Liver (tissue), 9 donors: Measurements from ENCODE around the gene PHC2. TPM values are rescaled to one million over a fixed set of nuclear protein-coding genes. Genes with fewer than 3 reads are reported as not detected.

ENCODE experiments used
- DNase-seq: peaks from one replicate; pipeline ENCODE4 v3.0.0-alpha.2; 2017; ENCODE audit warnings: low spot score
- H3K27ac ChIP-seq, 2 donors: one replicate each; pipeline ENCODE4 v1.7.0; 2013; ENCODE audit warnings: inconsistent platforms in 2 of 2, low read length in 2 of 2, control low read depth in 1 of 2, low read depth in 1 of 2, mild to moderate bottlenecking in 1 of 2
- H3K27me3 ChIP-seq, 4 donors: one replicate each; pipeline versions ENCODE4 v1.6.1 to v1.7.0; 2013; ENCODE audit warnings: low read length in 3 of 4, inconsistent platforms in 1 of 4, mild to moderate bottlenecking in 1 of 4, moderate library complexity in 1 of 4; ENCODE audit not compliant: control insufficient read depth in 4 of 4, insufficient read depth in 4 of 4
- H3K36me3 ChIP-seq, 4 donors: one replicate each; pipeline versions ENCODE4 v1.6.1 to v1.7.0; 2013; ENCODE audit warnings: low read length in 3 of 4, mild to moderate bottlenecking in 3 of 4, low read depth in 1 of 4, moderate library complexity in 1 of 4; ENCODE audit not compliant: control insufficient read depth in 4 of 4, insufficient read depth in 3 of 4
- H3K4me1 ChIP-seq, 4 donors: one replicate each; pipeline versions ENCODE4 v1.6.1 to v1.7.0; 2013; ENCODE audit warnings: low read length in 3 of 4, mild to moderate bottlenecking in 3 of 4, moderate library complexity in 1 of 4; ENCODE audit not compliant: control insufficient read depth in 4 of 4, insufficient read depth in 4 of 4
- H3K4me3 ChIP-seq, 3 donors: one replicate each; pipeline versions ENCODE4 v1.6.1 to v1.7.0; 2013; ENCODE audit warnings: low read length in 3 of 3, control low read depth in 1 of 3, low read depth in 1 of 3, mild to moderate bottlenecking in 1 of 3
- H3K9ac ChIP-seq, 2 donors: one replicate each; pipeline ENCODE4 v1.7.0; 2013; ENCODE audit warnings: low read length in 2 of 2, mild to moderate bottlenecking in 2 of 2, moderate library complexity in 2 of 2, control low read depth in 1 of 2, low read depth in 1 of 2
- H3K9me3 ChIP-seq, 4 donors: one replicate each; pipeline versions ENCODE4 v1.6.1 to v1.7.0; 2013; ENCODE audit warnings: low read length in 3 of 4; ENCODE audit not compliant: control insufficient read depth in 4 of 4
- EGR1 ChIP-seq, 2 donors: IDR thresholded peaks; 2 replicates each; pipeline ENCODE4 v1.6.1; 2016 to 2018; ENCODE audit warnings: antibody characterized with exemption in 2 of 2, low read depth in 2 of 2
- FOXA1 ChIP-seq: IDR thresholded peaks from 2 replicates; pipeline ENCODE4 v1.6.1; 2016; ENCODE audit warnings: antibody characterized with exemption
- FOXA2 ChIP-seq: IDR thresholded peaks from 2 replicates; pipeline ENCODE4 v1.6.1; 2016; ENCODE audit warnings: antibody characterized with exemption
- GABPA ChIP-seq, 2 donors: IDR thresholded peaks in 1 of 2; conservative IDR thresholded peaks in 1 of 2; 2 replicates each; pipeline ENCODE4 v1.6.1; 2016; ENCODE audit warnings: antibody characterized with exemption in 2 of 2, mild to moderate bottlenecking in 1 of 2, moderate library complexity in 1 of 2
- HNF4A ChIP-seq, 2 donors: conservative IDR thresholded peaks; 2 replicates each; pipeline ENCODE4 v1.6.1; 2016; ENCODE audit warnings: antibody characterized with exemption in 2 of 2, mild to moderate bottlenecking in 2 of 2
- HNF4G ChIP-seq: IDR thresholded peaks from 2 replicates; pipeline ENCODE4 v1.6.1; 2016; ENCODE audit warnings: antibody characterized with exemption
- JUND ChIP-seq, 2 donors: IDR thresholded peaks; 2 replicates each; pipeline ENCODE4 v1.6.1; 2016; ENCODE audit warnings: antibody characterized with exemption in 2 of 2
- NR2F2 ChIP-seq: IDR thresholded peaks from 2 replicates; pipeline ENCODE4 v1.6.1; 2016; ENCODE audit warnings: antibody characterized with exemption
- RAD21 ChIP-seq, 2 donors: IDR thresholded peaks; 2 replicates each; pipeline ENCODE4 v1.6.1; 2016; ENCODE audit warnings: antibody characterized with exemption in 2 of 2, mild to moderate bottlenecking in 2 of 2
- RXRA ChIP-seq, 2 donors: IDR thresholded peaks; 2 replicates each; pipeline ENCODE4 v1.6.1; 2017 to 2018; ENCODE audit warnings: antibody characterized with exemption in 2 of 2, mild to moderate bottlenecking in 1 of 2
- SP1 ChIP-seq: IDR thresholded peaks from 2 replicates; pipeline ENCODE4 v1.6.1; 2018; ENCODE audit warnings: antibody characterized with exemption, mild to moderate bottlenecking
- TAF1 ChIP-seq: conservative IDR thresholded peaks from 2 replicates; pipeline ENCODE4 v1.6.1; 2016; ENCODE audit warnings: antibody characterized with exemption, mild to moderate bottlenecking
- YY1 ChIP-seq: IDR thresholded peaks from 2 replicates; pipeline ENCODE4 v1.6.1; 2016; ENCODE audit warnings: antibody characterized with exemption, mild to moderate bottlenecking
- WGBS: extraction: QIAGEN DNeasy Blood & Tissue Kit; methylation state at CpG from one replicate; pipeline ENCODE4 v1.1.7; 2013; 5-methylcytosine and 5-hydroxymethylcytosine counted together
- polyA plus RNA-seq, 2 donors: library from polyadenylated mRNA; stranded (reverse) in 1 of 2; unstranded in 1 of 2; fragments of 200-250 nt in 1 of 2; fragments of >200 nt in 1 of 2; fragmentation: Nextera tagmentation in 1 of 2; extraction: Ambion mirVana in 1 of 2; gene quantifications; one replicate each; pipeline versions ENCODE4 v1.2.1 to v1.2.3, GENCODE V29; 2013 to 2015
- total RNA-seq, 2 donors: library from RNA; depleted of rRNA; stranded (reverse); fragments of >200 nt; gene quantifications; one replicate each; pipeline ENCODE4 v1.2.3, GENCODE V29; 2014
- TF ChIP-seq, protein P1 (sequence below): IDR thresholded peaks from 2 replicates; pipeline ENCODE4 v1.6.1; 2016; ENCODE audit warnings: antibody characterized with exemption
- TF ChIP-seq, protein P2 (sequence below): fragments of 150-350 bp; IDR thresholded peaks from 2 replicates; pipeline ENCODE4 v1.5.1; 2017; ENCODE audit warnings: improper control_type of control experiment, low read depth, low read length; ENCODE audit not compliant: missing input control
- TF ChIP-seq, protein P3 (sequence below): IDR thresholded peaks from 2 replicates; pipeline ENCODE4 v1.6.1; 2016; ENCODE audit warnings: antibody characterized with exemption
- TF ChIP-seq, protein P4 (sequence below): IDR thresholded peaks from 2 replicates; pipeline ENCODE4 v1.6.1; 2016; ENCODE audit warnings: antibody characterized with exemption, mild to moderate bottlenecking
- TF ChIP-seq, protein P5 (sequence below): IDR thresholded peaks from 2 replicates; pipeline ENCODE4 v1.6.1; 2016; ENCODE audit warnings: antibody characterized with exemption
- donor health status: healthy.
- donor health status: healthy.
- donor health status: healthy.
- donor health status: healthy.
- donor health status: healthy.

The PHC2 gene
- total and polyA plus RNA-seq, 4 donors, result 19.1 to 67.8 (median 44.7) TPM

DNA sequence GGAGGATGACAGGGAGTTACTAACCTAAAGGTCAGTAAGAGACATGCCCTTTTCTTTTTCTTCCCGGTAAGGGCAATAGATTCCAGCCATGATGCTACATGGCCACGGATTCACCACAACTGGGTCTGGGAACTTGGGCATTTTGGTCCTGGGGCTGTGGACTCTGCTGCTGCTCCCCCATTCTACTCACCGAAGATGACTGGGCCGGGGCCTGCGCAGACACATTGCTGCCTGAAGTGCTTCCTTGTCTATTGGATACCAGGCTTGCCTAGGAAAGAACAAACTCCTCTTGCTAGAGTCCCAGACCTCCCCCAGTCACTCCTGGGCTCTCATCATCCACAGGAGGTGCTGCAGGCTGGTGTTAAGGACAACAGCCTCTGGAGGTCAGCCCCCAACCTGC lies 60.1 kb downstream of the PHC2 start:
- Histone ChIP-seq H3K4me1 (peaks cover 0 to 4% (median 0%) of the 10 kb centered on the region in 4 donors), H3K4me3 (no peak overlapping the region), H3K27me3 (no peaks in the 10 kb centered on the region), H3K27ac (no peak overlapping the region), H3K9ac (no peak overlapping the region), H3K36me3 (peaks cover 0 to 8% (median 3%) of the 10 kb centered on the region in 4 donors), H3K9me3 (no peaks in the 10 kb centered on the region)
- no peak for DNase-seq
- 92% methylated on average over 5 of the region's 5 CpGs for WGBS
- TF ChIP-seq, protein P1, sequence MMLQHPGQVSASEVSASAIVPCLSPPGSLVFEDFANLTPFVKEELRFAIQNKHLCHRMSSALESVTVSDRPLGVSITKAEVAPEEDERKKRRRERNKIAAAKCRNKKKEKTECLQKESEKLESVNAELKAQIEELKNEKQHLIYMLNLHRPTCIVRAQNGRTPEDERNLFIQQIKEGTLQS, result no peak

DNA sequence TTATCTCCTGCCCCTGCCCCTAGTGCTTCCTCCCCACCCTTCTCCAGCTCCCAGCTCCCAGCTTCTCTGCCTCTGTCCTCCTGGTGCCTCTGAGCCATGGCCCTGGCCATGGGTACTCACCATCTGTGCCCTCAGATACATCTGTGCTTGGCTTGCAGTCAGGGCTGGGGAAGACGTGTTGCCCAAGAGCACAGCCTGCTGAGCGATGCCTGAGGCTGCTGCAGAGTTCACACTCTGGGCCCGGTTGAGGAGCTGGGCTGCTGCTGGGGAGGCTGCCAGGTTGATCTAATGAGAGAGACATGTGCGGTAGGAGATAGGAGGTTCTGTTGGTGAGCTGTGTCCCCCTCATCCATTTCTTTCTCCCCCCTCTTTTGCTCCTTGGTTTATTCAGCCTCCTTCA lies 60.6 kb downstream of the PHC2 start:
- TF ChIP-seq RXRA (IDR thresholded peaks at IDR 0.05), result no peak
- TF ChIP-seq, protein P1, result no peak
- 72% methylated on average over 4 of the region's 4 CpGs for WGBS
- DNase-seq, result no peak
- Histone ChIP-seq H3K9me3 (no peaks in the 10 kb centered on the region), H3K36me3 (peaks cover 0 to 8% (median 3%) of the 10 kb centered on the region in 4 donors), H3K27me3 (no peaks in the 10 kb centered on the region), H3K4me1 (peaks cover 0 to 4% (median 0%) of the 10 kb centered on the region in 4 donors), H3K27ac (no peak overlapping the region), H3K4me3 (no peak overlapping the region), H3K9ac (no peak overlapping the region)

DNA sequence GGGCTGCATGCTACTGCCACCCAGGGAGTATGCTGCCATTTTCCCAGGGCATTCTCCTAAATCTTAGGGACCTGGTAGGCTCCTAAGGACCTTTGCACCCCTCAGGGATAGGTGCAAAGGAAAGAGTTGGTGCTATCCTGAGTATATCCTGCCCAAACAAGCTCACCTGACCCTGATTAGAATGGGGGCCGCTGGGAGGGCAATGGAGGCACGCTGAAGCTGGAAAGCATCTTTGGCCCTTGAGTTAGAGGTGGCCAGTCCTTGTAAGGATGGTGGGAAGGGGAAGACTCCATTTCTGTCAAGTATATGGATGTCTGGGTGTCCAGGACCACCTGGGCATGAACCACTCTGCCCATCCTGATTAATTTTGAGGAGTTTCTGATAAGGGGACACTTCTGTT lies 61.1 kb downstream of the PHC2 start:
- Histone ChIP-seq H3K27ac (no peak overlapping the region), H3K4me3 (no peak overlapping the region), H3K27me3 (no peaks in the 10 kb centered on the region), H3K9me3 (no peaks in the 10 kb centered on the region), H3K9ac (no peak overlapping the region), H3K4me1 (peaks cover 0 to 4% (median 0%) of the 10 kb centered on the region in 4 donors), H3K36me3 (peaks cover 0 to 8% (median 3%) of the 10 kb centered on the region in 4 donors)
- 87% methylated on average over 2 of the region's 2 CpGs for WGBS
- DNase-seq, result no peak
- no peak for TF ChIP-seq FOXA1
- TF ChIP-seq NR2F2, result no peak
- TF ChIP-seq, protein P2, sequence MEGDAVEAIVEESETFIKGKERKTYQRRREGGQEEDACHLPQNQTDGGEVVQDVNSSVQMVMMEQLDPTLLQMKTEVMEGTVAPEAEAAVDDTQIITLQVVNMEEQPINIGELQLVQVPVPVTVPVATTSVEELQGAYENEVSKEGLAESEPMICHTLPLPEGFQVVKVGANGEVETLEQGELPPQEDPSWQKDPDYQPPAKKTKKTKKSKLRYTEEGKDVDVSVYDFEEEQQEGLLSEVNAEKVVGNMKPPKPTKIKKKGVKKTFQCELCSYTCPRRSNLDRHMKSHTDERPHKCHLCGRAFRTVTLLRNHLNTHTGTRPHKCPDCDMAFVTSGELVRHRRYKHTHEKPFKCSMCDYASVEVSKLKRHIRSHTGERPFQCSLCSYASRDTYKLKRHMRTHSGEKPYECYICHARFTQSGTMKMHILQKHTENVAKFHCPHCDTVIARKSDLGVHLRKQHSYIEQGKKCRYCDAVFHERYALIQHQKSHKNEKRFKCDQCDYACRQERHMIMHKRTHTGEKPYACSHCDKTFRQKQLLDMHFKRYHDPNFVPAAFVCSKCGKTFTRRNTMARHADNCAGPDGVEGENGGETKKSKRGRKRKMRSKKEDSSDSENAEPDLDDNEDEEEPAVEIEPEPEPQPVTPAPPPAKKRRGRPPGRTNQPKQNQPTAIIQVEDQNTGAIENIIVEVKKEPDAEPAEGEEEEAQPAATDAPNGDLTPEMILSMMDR, result no peak
- TF ChIP-seq, protein P1, result no peak
- TF ChIP-seq SP1, result no peak
- TF ChIP-seq, protein P3, sequence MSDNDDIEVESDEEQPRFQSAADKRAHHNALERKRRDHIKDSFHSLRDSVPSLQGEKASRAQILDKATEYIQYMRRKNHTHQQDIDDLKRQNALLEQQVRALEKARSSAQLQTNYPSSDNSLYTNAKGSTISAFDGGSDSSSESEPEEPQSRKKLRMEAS, result no peak
- no peak for TF ChIP-seq RXRA (IDR thresholded peaks at IDR 0.05)
- no peak for TF ChIP-seq HNF4A (conservative IDR thresholded peaks at IDR 0.05)
- no peak for TF ChIP-seq YY1
- no peak for TF ChIP-seq EGR1 (IDR thresholded peaks at IDR 0.05; ENCODE audit: low read depth in 2 of 2)
- no peak for TF ChIP-seq TAF1
- no peak for TF ChIP-seq JUND (IDR thresholded peaks at IDR 0.05)
- TF ChIP-seq, protein P4, sequence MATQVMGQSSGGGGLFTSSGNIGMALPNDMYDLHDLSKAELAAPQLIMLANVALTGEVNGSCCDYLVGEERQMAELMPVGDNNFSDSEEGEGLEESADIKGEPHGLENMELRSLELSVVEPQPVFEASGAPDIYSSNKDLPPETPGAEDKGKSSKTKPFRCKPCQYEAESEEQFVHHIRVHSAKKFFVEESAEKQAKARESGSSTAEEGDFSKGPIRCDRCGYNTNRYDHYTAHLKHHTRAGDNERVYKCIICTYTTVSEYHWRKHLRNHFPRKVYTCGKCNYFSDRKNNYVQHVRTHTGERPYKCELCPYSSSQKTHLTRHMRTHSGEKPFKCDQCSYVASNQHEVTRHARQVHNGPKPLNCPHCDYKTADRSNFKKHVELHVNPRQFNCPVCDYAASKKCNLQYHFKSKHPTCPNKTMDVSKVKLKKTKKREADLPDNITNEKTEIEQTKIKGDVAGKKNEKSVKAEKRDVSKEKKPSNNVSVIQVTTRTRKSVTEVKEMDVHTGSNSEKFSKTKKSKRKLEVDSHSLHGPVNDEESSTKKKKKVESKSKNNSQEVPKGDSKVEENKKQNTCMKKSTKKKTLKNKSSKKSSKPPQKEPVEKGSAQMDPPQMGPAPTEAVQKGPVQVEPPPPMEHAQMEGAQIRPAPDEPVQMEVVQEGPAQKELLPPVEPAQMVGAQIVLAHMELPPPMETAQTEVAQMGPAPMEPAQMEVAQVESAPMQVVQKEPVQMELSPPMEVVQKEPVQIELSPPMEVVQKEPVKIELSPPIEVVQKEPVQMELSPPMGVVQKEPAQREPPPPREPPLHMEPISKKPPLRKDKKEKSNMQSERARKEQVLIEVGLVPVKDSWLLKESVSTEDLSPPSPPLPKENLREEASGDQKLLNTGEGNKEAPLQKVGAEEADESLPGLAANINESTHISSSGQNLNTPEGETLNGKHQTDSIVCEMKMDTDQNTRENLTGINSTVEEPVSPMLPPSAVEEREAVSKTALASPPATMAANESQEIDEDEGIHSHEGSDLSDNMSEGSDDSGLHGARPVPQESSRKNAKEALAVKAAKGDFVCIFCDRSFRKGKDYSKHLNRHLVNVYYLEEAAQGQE, result no peak
- no peak for TF ChIP-seq GABPA (IDR thresholded peaks at IDR 0.05 in 1 of 2, conservative IDR thresholded peaks at IDR 0.05 in 1 of 2)
- no peak for TF ChIP-seq RAD21 (IDR thresholded peaks at IDR 0.05)
- TF ChIP-seq HNF4G, result no peak
- TF ChIP-seq FOXA2, result no peak
- TF ChIP-seq, protein P5, sequence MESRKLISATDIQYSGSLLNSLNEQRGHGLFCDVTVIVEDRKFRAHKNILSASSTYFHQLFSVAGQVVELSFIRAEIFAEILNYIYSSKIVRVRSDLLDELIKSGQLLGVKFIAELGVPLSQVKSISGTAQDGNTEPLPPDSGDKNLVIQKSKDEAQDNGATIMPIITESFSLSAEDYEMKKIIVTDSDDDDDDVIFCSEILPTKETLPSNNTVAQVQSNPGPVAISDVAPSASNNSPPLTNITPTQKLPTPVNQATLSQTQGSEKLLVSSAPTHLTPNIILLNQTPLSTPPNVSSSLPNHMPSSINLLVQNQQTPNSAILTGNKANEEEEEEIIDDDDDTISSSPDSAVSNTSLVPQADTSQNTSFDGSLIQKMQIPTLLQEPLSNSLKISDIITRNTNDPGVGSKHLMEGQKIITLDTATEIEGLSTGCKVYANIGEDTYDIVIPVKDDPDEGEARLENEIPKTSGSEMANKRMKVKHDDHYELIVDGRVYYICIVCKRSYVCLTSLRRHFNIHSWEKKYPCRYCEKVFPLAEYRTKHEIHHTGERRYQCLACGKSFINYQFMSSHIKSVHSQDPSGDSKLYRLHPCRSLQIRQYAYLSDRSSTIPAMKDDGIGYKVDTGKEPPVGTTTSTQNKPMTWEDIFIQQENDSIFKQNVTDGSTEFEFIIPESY, result no peak
